ENCODE results near the gene NELFE.
"Not testable (repeated sequence)": the region's sequence is repeated elsewhere in the genome, so short reads cannot be mapped to it uniquely, and the experiment has no call there.

Gene NELFE

DNA sequence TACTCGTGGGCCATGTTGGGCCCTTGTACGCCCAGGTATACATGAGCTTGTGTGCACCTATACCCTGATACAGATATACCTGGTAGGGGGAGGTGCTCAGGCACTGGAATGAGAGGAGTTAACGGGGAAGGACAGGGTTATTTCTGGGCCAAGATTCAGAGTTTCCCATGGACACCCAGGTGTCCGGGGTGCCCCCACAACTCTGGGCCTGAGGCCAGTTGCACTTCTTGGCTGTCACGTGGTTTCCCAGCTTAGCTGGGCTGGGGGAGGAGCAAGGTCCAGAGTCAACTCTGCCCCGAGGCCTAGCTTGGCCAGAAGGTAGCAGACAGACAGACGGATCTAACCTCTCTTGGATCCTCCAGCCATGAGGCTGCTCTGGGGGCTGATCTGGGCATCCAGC is 23.0 kb upstream of the NELFE start, which contains the start of gene C4A:
Gene C4A, plus strand, starts transcription at position 314 of the 400 bp plus-strand sequence. Its CDS starts 51 bp downstream, at position 365.
- H3K4me3 Mint-ChIP-seq; H3K4me1 Mint-ChIP-seq; H3K27me3 Mint-ChIP-seq; ATAC-seq (replicated peaks; ENCODE audit: extremely low read depth, poor library complexity, severe bottlenecking); H3K36me3 Mint-ChIP-seq (ENCODE audit: insufficient read depth); DNase-seq (ENCODE audit: low spot score in 2 of 2); H3K27ac Mint-ChIP-seq (ENCODE audit: low read depth); H3K9me3 Mint-ChIP-seq: not testable (repeated sequence)

DNA sequence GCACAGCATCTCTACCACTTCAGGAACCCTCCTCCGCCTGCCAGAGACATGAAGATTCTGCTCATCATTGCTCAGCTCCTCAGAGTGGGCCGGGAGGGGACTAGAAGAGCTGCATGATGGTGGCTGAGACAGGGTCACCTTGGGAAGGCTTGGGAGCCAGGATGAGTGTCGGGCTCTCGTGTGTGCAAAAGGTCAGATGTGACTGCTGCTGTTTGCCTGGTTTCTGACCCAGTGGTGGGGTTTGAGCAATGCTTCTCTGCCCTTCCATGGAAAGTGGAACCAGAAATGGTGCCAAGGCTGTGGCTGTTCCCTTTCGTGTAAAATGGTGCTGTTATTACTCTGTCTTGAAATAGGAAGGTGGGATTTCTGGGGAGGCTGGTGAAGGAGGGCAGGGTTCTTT is 22.2 kb upstream of the NELFE start:
- not testable (repeated sequence) for H3K27me3 Mint-ChIP-seq; H3K4me1 Mint-ChIP-seq; H3K9me3 Mint-ChIP-seq; ATAC-seq (replicated peaks; ENCODE audit: extremely low read depth, poor library complexity, severe bottlenecking); H3K27ac Mint-ChIP-seq (ENCODE audit: low read depth); H3K4me3 Mint-ChIP-seq; H3K36me3 Mint-ChIP-seq (ENCODE audit: insufficient read depth); DNase-seq (ENCODE audit: low spot score in 2 of 2)

DNA sequence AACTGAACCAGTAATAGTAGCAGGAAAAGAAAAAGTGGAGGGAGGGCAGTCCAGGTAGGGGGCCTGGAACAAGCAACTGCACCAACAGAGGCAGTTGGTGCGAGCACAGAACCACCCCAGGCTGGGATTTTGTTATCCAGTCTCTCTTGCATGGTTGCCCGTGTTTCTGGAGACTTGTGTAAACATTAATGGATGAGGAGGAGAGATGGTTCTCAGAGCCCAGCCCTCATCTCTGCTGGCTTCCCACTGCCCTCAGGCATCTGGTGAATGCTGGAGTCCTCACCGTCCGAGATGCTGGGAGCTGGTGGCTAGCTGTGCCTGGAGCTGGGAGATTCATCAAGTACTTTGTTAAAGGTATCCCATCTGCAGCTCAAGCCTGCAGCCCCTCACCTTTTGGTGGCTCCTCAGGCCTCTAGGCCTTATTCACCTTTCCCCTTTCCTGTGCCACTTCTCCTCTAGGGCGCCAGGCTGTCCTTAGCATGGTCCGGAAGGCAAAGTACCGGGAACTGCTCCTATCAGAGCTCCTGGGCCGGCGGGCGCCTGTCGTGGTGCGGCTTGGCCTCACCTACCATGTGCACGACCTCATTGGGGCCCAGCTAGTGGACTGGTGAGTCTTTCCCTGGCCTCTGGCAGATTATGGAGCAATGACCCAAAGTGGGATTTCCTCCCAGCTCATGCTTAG is 21.6 kb upstream of the NELFE start:
- ATAC-seq (replicated peaks; ENCODE audit: extremely low read depth, poor library complexity, severe bottlenecking); H3K36me3 Mint-ChIP-seq (ENCODE audit: insufficient read depth); H3K27me3 Mint-ChIP-seq; H3K4me1 Mint-ChIP-seq; H3K4me3 Mint-ChIP-seq; H3K9me3 Mint-ChIP-seq; DNase-seq (ENCODE audit: low spot score in 2 of 2): not testable (repeated sequence)
- H3K27ac Mint-ChIP-seq (ENCODE audit: low read depth): peak overlapping the region; percentile 44

DNA sequence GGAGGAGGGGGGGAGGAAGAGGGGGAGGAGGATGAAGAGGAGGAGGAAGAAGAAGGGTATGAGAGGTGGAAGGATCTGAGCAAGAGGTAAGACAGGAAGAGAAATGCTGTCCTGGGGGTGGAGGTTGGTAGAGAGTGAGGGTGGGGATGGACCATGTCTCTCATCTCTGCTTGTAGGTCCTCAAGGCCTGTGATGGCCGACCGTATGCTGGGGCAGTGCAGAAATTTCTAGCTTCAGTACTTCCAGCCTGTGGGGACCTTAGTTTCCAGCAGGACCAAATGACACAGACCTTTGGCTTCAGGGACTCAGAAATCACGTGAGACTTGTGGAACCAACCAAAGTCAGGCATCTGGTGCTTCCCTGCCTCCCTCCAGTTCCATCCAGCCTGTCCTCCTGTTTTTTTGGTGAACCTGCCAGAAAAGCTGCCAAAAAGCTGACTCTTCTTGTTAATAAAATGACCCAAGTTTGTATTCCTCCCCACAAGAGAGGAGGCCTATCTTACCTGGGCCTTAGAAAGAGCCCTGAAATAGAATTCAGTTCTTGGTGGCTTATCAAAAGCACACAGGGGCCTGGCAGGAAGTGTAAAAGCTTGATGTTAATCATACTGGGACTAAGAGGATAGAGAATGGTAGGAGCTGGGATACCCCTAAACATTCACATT is 20.6 kb upstream of the NELFE start:
- ATAC-seq (replicated peaks; ENCODE audit: extremely low read depth, poor library complexity, severe bottlenecking): no peak
- Mint-ChIP-seq H3K27me3 (no peaks in the 10 kb centered on the region), H3K27ac (ENCODE audit: low read depth) (peak overlapping the region; percentile 44), H3K4me3 (no peak overlapping the region), H3K9me3 (no peaks in the 10 kb centered on the region), H3K36me3 (ENCODE audit: insufficient read depth) (no peaks in the 10 kb centered on the region), H3K4me1 (no peaks in the 10 kb centered on the region)
- no peak for DNase-seq (ENCODE audit: low spot score in 2 of 2)

DNA sequence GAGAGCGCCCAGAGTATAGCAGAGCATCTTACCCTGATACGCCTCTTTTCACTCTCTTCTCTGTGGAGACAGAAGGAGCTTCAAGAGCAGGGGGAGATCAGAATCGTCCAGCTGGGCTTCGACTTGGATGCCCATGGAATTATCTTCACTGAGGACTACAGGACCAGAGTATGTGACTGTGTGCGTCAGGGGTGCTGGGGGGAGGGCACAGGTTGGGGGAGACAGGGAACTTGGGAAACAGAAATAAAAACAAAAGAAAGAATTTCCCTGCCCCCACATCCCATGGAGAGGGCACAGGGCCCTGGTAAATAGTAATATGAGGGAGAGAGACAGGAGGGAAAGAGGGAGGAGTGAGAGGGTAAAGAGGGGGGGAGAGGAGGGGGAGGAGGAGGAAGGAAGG is 20.1 kb upstream of the NELFE start:
- ATAC-seq (replicated peaks; ENCODE audit: extremely low read depth, poor library complexity, severe bottlenecking) (no peak), DNase-seq (ENCODE audit: low spot score in 2 of 2) (no peak)
- Mint-ChIP-seq H3K9me3 (no peaks in the 10 kb centered on the region), H3K4me3 (no peak overlapping the region), H3K27me3 (no peaks in the 10 kb centered on the region), H3K27ac (ENCODE audit: low read depth) (no peak overlapping the region), H3K4me1 (peaks cover 3% of the 10 kb centered on the region), H3K36me3 (ENCODE audit: insufficient read depth) (no peaks in the 10 kb centered on the region)

DNA sequence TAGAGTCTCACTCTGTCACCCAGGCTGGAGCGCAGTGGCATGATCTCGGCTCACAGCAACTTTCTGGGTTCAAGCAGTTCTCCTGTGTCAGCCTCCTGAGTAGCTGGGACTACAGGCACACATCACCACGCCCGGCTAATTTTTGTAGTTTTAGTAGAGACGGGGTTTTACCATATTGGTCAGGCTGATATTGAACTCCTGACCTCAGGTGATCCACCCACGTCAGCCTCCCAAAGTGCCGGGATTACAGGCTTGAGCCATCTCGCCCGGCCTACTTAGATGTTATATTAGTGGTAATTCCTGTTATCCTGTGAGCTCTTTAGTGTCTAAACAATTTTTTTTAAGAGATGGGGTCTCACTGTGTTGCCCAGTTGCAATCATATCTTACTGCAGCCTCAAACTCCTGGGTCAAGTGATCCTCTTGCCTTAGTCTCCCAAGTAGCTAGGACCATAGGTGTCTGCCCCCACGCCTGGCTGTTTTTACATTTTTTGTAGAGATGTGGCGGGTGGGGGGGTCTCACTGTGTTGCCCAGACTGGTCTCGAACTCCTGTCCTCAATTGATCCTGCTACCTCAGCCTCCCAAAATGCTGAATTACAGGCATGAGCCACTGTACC is 19.2 kb upstream of the NELFE start:
- DNase-seq (ENCODE audit: low spot score in 2 of 2): peak in 1 of 2 donors; percentile 6
- peaks cover 3% of the 10 kb centered on the region for H3K36me3 Mint-ChIP-seq (ENCODE audit: insufficient read depth)
- no peaks in the 10 kb centered on the region for H3K9me3 Mint-ChIP-seq

DNA sequence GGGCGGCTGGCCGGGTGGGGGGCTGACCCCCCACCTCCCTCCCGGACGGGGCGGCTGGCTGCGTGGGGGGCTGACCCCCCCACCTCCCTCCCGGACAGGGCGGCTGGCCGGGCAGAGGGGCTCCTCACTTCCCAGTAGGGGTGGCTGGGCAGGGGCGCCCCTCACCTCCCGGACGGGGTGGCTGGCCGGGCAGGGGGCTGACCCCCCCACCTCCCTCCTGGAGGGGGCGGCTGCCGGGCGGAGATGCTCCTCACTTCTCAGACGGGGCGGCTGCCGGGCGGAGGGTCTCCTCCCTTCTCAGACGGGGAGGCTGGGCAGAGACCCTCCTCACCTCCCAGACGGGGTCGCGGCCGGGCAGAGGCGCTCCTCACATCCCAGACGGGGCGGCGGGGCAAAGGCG is 17.3 kb upstream of the NELFE start:
- H3K27ac Mint-ChIP-seq (ENCODE audit: low read depth); DNase-seq (ENCODE audit: low spot score in 2 of 2); ATAC-seq (replicated peaks; ENCODE audit: extremely low read depth, poor library complexity, severe bottlenecking); H3K4me3 Mint-ChIP-seq; H3K27me3 Mint-ChIP-seq; H3K9me3 Mint-ChIP-seq: not testable (repeated sequence)
- Mint-ChIP-seq H3K36me3 (ENCODE audit: insufficient read depth) (peaks cover 19% of the 10 kb centered on the region), H3K4me1 (peaks cover 24% of the 10 kb centered on the region)

More for the DNA sequence above, 19.2 kb upstream of the NELFE start:
- ATAC-seq (replicated peaks; ENCODE audit: extremely low read depth, poor library complexity, severe bottlenecking): no peak
- H3K27ac Mint-ChIP-seq (ENCODE audit: low read depth): no peak overlapping the region
- H3K4me1 Mint-ChIP-seq: peaks cover 12% of the 10 kb centered on the region
- no peaks in the 10 kb centered on the region for H3K27me3 Mint-ChIP-seq
- no peak overlapping the region for H3K4me3 Mint-ChIP-seq

DNA sequence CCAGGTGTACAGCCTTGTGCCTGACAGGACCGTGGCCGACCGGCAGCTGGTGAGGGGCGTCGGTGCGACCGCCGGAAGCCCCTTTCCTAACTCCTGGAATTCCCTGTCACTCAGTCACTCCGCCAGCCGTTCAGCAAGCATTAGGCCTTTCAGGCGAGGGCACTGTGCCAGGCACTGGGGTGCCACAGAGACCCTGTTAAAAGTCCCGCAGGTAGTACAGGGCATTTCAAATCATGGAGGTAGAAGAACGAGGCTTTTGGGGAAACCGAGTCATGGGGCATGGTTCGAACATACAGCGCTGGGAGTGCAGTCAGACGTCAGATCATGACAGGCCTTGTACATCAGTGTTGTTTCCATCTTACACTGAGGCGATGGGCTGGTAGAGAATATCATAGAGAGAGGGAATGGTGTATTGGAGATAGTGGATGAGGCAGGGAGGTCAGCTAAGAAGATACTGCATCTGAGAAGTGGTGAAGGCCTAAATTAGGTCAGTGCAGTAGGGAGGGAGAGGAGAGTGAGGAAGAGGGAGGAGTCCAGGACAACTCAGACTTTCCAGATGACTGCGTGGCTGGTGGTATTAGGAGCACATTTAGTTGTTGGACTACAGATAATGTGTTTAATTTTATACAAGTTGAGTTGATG is 14.1 kb upstream of the NELFE start:
- H3K4me1 Mint-ChIP-seq: peaks cover 39% of the 10 kb centered on the region
- H3K36me3 Mint-ChIP-seq (ENCODE audit: insufficient read depth): peaks cover 25% of the 10 kb centered on the region
- peak overlapping the region; percentile 81 for H3K4me3 Mint-ChIP-seq
- ATAC-seq (replicated peaks; ENCODE audit: extremely low read depth, poor library complexity, severe bottlenecking): no peak
- H3K27ac Mint-ChIP-seq (ENCODE audit: low read depth): peak overlapping the region; percentile 99
- H3K27me3 Mint-ChIP-seq: no peaks in the 10 kb centered on the region
- DNase-seq (ENCODE audit: low spot score in 2 of 2): no peak
- H3K9me3 Mint-ChIP-seq: no peaks in the 10 kb centered on the region

DNA sequence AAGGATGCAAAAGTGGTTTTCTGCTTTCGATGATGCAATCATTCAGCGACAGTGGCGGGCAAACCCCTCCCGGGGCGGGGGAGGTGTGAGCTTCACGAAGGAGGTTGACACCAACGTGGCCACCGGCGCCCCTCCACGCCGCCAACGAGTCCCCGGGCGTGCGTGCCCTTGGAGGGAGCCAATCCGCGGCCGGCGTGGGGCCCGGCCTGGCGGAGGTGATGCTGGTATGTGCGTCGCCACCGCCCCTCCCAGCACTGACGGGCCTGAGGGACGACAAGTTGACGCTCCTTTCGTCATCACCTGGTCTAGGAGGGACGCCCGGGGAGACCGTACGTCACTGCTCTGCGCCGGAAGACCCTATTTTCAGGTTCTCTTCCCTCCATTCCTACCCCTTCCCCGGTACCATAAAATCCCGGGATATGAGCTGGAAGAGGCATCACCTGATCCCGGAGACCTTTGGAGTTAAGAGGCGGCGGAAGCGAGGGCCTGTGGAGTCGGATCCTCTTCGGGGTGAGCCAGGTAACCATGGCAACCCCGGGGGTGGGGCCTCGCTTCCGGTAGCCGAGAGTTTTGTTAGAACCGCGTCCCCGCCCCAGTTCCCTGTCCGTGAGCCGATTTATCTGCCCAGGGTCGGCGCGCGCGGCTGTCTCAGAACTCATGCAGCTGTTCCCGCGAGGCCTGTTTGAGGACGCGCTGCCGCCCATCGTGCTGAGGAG is 13.4 kb upstream of the NELFE start, which contains the start of gene DXO:
Gene DXO, minus strand, starts transcription at position 146 of the 716 bp plus-strand sequence. CDS start 463 bp downstream, outside the sequence.
- ATAC-seq (replicated peaks; ENCODE audit: extremely low read depth, poor library complexity, severe bottlenecking) (peak; percentile 96), DNase-seq (ENCODE audit: low spot score in 2 of 2) (peak; percentile 95 to 100)
- Mint-ChIP-seq H3K9me3 (no peaks in the 10 kb centered on the region), H3K27me3 (no peaks in the 10 kb centered on the region), H3K4me3 (peak within 1 kb of the TSS; percentile 81), H3K36me3 (ENCODE audit: insufficient read depth) (peaks cover 29% of the 10 kb centered on the region), H3K4me1 (peaks cover 45% of the 10 kb centered on the region), H3K27ac (ENCODE audit: low read depth) (peak within 1 kb of the TSS; percentile 99)

DNA sequence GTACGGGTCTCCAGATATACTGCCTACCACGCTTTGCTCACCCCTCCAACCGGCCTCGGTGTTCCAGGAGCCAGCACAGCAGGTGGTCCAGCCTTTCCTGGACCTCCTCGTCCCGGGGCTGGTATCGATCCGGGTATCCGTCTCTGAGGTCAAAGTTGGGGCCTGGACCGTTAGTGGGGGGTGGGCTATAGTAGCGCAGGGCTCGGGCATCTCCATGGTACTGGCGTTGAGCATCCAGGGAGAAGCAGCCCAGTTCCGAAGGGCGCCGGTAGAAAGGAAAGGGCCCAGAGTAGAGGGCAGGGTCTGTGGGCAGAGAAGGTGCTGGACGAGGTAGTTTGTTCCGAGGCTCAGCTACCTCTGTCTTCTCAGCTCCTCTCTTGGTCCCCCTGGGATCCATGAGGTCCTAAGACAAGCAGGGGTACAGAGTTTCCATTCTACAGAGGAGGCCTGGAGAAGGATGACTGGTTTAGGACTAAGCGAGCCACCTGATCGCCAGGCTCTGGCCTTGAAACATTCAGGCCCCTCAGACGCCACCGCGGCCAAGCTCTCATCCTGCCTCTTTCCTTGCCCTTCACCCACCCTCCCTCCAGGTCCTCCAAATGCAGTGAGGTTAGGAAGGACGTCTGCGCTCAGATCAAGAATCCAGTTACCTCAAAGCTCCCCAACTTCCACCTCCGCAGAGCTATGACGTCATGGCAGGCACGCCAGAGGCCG is 12.7 kb upstream of the NELFE start:
- no peaks in the 10 kb centered on the region for H3K27me3 Mint-ChIP-seq
- ATAC-seq (replicated peaks; ENCODE audit: extremely low read depth, poor library complexity, severe bottlenecking) (no peak), DNase-seq (ENCODE audit: low spot score in 2 of 2) (peak in 1 of 2 donors; percentile 27)
- H3K4me1 Mint-ChIP-seq: peaks cover 48% of the 10 kb centered on the region
- H3K36me3 Mint-ChIP-seq (ENCODE audit: insufficient read depth): peaks cover 34% of the 10 kb centered on the region
- no peaks in the 10 kb centered on the region for H3K9me3 Mint-ChIP-seq
- peak overlapping the region; percentile 99 for H3K27ac Mint-ChIP-seq (ENCODE audit: low read depth)
- peak overlapping the region; percentile 81 for H3K4me3 Mint-ChIP-seq

DNA sequence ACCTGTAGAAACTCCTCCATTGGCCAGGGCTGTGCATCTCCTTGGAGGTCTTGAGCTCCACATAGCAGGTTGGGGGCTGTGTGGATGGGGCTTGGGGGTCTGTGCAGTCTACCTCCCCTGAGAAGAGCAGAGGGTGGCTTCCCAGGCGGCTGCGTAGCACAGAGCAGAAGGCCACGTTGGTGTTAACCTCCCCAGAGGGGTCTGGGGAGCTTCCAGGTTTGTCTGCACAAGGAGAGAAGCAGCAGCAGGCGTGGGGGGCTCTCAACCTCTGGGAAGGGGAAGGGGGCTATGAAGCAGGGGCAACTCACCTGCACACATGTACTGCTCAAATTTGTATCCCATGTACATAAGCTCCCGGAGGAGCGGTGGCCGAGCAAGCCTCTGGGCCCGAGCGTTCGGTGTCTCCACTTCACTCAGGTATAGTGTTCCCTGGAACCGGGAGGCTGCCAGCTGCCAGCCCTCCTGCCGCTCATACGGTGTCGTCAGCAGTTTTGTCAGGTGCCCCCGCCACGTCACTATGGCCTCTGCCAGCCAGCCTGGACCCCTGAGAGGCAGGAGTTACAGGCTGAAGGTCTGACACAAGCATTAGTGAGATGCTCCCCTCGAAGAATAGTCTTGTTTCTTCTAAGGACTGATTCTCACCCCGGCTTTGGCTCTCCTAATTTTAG is 12.0 kb upstream of the NELFE start:
- Mint-ChIP-seq H3K27me3 (no peaks in the 10 kb centered on the region), H3K27ac (ENCODE audit: low read depth) (peak overlapping the region; percentile 99), H3K4me3 (peak overlapping the region; percentile 81), H3K4me1 (peaks cover 48% of the 10 kb centered on the region), H3K36me3 (ENCODE audit: insufficient read depth) (peaks cover 39% of the 10 kb centered on the region), H3K9me3 (no peaks in the 10 kb centered on the region)
- ATAC-seq (replicated peaks; ENCODE audit: extremely low read depth, poor library complexity, severe bottlenecking) (no peak), DNase-seq (ENCODE audit: low spot score in 2 of 2) (no peak)

Measured in central memory CD8-positive, alpha-beta T cell (primary cell).